Measurements from ENCODE around the gene OLIG2.

The OLIG2 gene

DNA sequence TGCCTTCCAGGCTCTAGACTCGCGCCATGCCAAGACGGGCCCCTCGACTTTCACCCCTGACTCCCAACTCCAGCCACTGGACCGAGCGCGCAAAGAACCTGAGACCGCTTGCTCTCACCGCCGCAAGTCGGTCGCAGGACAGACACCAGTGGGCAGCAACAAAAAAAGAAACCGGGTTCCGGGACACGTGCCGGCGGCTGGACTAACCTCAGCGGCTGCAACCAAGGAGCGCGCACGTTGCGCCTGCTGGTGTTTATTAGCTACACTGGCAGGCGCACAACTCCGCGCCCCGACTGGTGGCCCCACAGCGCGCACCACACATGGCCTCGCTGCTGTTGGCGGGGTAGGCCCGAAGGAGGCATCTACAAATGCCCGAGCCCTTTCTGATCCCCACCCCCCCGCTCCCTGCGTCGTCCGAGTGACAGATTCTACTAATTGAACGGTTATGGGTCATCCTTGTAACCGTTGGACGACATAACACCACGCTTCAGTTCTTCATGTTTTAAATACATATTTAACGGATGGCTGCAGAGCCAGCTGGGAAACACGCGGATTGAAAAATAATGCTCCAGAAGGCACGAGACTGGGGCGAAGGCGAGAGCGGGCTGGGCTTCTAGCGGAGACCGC lies 2.0 kb upstream of the OLIG2 start:
- peak in 1 of 3 donors; percentile 58 for DNase-seq
- Histone ChIP-seq H3K4me3 (ENCODE audit: control insufficient read depth in 1 of 7, extremely low read depth in 1 of 7, insufficient read depth in 4 of 7, low read depth in 2 of 7, low read length in 6 of 7) (peak overlapping the region in 4 of 7 experiments; percentile 21 to 37 (median 34)), H3K4me1 (ENCODE audit: control extremely low read depth in 1 of 4, control insufficient read depth in 4 of 4, insufficient read depth in 4 of 4, low read length in 3 of 4) (peaks cover 10 to 74% (median 68%) of the 10 kb centered on the region in 4 experiments), H3K36me3 (ENCODE audit: control insufficient read depth in 4 of 4, insufficient read depth in 4 of 4, low read length in 3 of 4) (no peaks in the 10 kb centered on the region), H3K27me3 (replicated peaks in 2 of 5; ENCODE audit: control insufficient read depth in 4 of 5, insufficient read depth in 5 of 5, low read length in 4 of 5) (peaks cover 17 to 100% (median 77%) of the 10 kb centered on the region in 5 experiments), H3K9me3 (ENCODE audit: control extremely low read depth in 1 of 5, control insufficient read depth in 4 of 5, insufficient read depth in 2 of 5, low read depth in 1 of 5, low read length in 4 of 5) (no peaks in the 10 kb centered on the region), H3K27ac (ENCODE audit: insufficient read depth in 1 of 2, low read depth in 1 of 2, low read length in 2 of 2, poor library complexity in 1 of 2, severe bottlenecking in 2 of 2) (no peak overlapping the region)
- WGBS (ENCODE audit: insufficient coverage) = 3% methylated on average over 37 of the region's 49 CpGs
- ChIA-PET CTCF (interaction anchor here (1.1 to 3.1 kb wide), 3 partner anchors 48 to 104 kb away, joined by 3 to 10 read pairs (median 5); no protein-coding TSS in a partner anchor), POLR2A (interaction anchor here (0.7 kb wide), 1 partner anchor 10 kb away, joined by 3 read pairs; no protein-coding TSS in a partner anchor)

DNA sequence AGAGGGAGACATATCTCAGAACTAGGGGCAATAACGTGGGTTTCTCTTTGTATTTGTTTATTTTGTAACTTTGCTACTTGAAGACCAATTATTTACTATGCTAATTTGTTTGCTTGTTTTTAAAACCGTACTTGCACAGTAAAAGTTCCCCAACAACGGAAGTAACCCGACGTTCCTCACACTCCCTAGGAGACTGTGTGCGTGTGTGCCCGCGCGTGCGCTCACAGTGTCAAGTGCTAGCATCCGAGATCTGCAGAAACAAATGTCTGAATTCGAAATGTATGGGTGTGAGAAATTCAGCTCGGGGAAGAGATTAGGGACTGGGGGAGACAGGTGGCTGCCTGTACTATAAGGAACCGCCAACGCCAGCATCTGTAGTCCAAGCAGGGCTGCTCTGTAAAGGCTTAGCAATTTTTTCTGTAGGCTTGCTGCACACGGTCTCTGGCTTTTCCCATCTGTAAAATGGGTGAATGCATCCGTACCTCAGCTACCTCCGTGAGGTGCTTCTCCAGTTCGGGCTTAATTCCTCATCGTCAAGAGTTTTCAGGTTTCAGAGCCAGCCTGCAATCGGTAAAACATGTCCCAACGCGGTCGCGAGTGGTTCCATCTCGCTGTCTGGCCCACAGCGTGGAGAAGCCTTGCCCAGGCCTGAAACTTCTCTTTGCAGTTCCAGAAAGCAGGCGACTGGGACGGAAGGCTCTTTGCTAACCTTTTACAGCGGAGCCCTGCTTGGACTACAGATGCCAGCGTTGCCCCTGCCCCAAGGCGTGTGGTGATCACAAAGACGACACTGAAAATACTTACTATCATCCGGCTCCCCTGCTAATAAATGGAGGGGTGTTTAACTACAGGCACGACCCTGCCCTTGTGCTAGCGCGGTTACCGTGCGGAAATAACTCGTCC lies 1.3 kb upstream of the OLIG2 start:
- peaks cover 10 to 79% (median 76%) of the 10 kb centered on the region in 4 experiments for H3K4me1 ChIP-seq (ENCODE audit: control extremely low read depth in 1 of 4, control insufficient read depth in 4 of 4, insufficient read depth in 4 of 4, low read length in 3 of 4)
- peak in 1 of 3 donors; percentile 53 for DNase-seq
- H3K4me3 ChIP-seq (ENCODE audit: control insufficient read depth in 1 of 7, extremely low read depth in 1 of 7, insufficient read depth in 4 of 7, low read depth in 2 of 7, low read length in 6 of 7) = peak overlapping the region in 3 of 7 experiments; percentile 33 to 37 (median 35)
- ChIA-PET POLR2A (interaction anchor here (0.7 kb wide), 1 partner anchor 11 kb away, joined by 3 read pairs; no protein-coding TSS in a partner anchor), CTCF (interaction anchor here (0.6 to 2.3 kb wide), 5 partner anchors 40 to 71 kb away, joined by 3 to 7 read pairs (median 3); no protein-coding TSS in a partner anchor)
- no peak overlapping the region for H3K27ac ChIP-seq (ENCODE audit: insufficient read depth in 1 of 2, low read depth in 1 of 2, low read length in 2 of 2, poor library complexity in 1 of 2, severe bottlenecking in 2 of 2)
- no peaks in the 10 kb centered on the region for H3K9me3 ChIP-seq (ENCODE audit: control extremely low read depth in 1 of 5, control insufficient read depth in 4 of 5, insufficient read depth in 2 of 5, low read depth in 1 of 5, low read length in 4 of 5)
- peaks cover 17 to 100% (median 75%) of the 10 kb centered on the region in 5 experiments for H3K27me3 ChIP-seq (replicated peaks in 2 of 5; ENCODE audit: control insufficient read depth in 4 of 5, insufficient read depth in 5 of 5, low read length in 4 of 5)
- WGBS (ENCODE audit: insufficient coverage) = 11% methylated on average over 24 of the region's 40 CpGs
- no peaks in the 10 kb centered on the region for H3K36me3 ChIP-seq (ENCODE audit: control insufficient read depth in 4 of 4, insufficient read depth in 4 of 4, low read length in 3 of 4)

DNA sequence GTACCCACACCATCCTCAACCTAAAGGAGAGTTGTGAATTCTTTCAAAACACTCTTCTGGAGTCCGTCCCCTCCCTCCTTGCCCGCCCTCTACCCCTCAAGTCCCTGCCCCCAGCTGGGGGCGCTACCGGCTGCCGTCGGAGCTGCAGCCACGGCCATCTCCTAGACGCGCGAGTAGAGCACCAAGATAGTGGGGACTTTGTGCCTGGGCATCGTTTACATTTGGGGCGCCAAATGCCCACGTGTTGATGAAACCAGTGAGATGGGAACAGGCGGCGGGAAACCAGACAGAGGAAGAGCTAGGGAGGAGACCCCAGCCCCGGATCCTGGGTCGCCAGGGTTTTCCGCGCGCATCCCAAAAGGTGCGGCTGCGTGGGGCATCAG lies 638 bp upstream of the OLIG2 start:
- Histone ChIP-seq H3K27me3 (replicated peaks in 2 of 5; ENCODE audit: control insufficient read depth in 4 of 5, insufficient read depth in 5 of 5, low read length in 4 of 5) (peaks cover 17 to 100% (median 78%) of the 10 kb centered on the region in 5 experiments), H3K27ac (ENCODE audit: insufficient read depth in 1 of 2, low read depth in 1 of 2, low read length in 2 of 2, poor library complexity in 1 of 2, severe bottlenecking in 2 of 2) (no peak overlapping the region), H3K4me3 (ENCODE audit: control insufficient read depth in 1 of 7, extremely low read depth in 1 of 7, insufficient read depth in 4 of 7, low read depth in 2 of 7, low read length in 6 of 7) (peak overlapping the region in 1 of 7 experiments; percentile 41), H3K4me1 (ENCODE audit: control extremely low read depth in 1 of 4, control insufficient read depth in 4 of 4, insufficient read depth in 4 of 4, low read length in 3 of 4) (peaks cover 10 to 76% (median 73%) of the 10 kb centered on the region in 4 experiments), H3K9me3 (ENCODE audit: control extremely low read depth in 1 of 5, control insufficient read depth in 4 of 5, insufficient read depth in 2 of 5, low read depth in 1 of 5, low read length in 4 of 5) (no peaks in the 10 kb centered on the region), H3K36me3 (ENCODE audit: control insufficient read depth in 4 of 4, insufficient read depth in 4 of 4, low read length in 3 of 4) (no peaks in the 10 kb centered on the region)
- POLR2A ChIA-PET = no interaction called here
- DNase-seq = peak in 1 of 3 donors; percentile 59
- CTCF ChIA-PET = interaction anchor here (0.7 to 2.3 kb wide), 2 partner anchors 39 to 54 kb away, joined by 3 to 7 read pairs; no protein-coding TSS in a partner anchor
- 6% methylated on average over 16 of the region's 22 CpGs for WGBS (ENCODE audit: insufficient coverage)

DNA sequence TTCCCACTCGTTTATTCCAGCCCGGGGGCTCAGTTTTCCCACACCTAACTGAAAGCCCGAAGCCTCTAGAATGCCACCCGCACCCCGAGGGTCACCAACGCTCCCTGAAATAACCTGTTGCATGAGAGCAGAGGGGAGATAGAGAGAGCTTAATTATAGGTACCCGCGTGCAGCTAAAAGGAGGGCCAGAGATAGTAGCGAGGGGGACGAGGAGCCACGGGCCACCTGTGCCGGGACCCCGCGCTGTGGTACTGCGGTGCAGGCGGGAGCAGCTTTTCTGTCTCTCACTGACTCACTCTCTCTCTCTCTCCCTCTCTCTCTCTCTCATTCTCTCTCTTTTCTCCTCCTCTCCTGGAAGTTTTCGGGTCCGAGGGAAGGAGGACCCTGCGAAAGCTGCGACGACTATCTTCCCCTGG lies 716 bp downstream of the OLIG2 start:
- no peaks in the 10 kb centered on the region for H3K36me3 ChIP-seq (ENCODE audit: control insufficient read depth in 4 of 4, insufficient read depth in 4 of 4, low read length in 3 of 4)
- 8% methylated on average over 14 of the region's 21 CpGs for WGBS (ENCODE audit: insufficient coverage)
- CTCF ChIA-PET = interaction anchor here (1.0 to 2.3 kb wide), 7 partner anchors 9 to 101 kb away, joined by 3 to 9 read pairs (median 6); no protein-coding TSS in a partner anchor
- no peak overlapping the region for H3K4me3 ChIP-seq (ENCODE audit: control insufficient read depth in 1 of 7, extremely low read depth in 1 of 7, insufficient read depth in 4 of 7, low read depth in 2 of 7, low read length in 6 of 7)
- H3K27me3 ChIP-seq (replicated peaks in 2 of 5; ENCODE audit: control insufficient read depth in 4 of 5, insufficient read depth in 5 of 5, low read length in 4 of 5) = peaks cover 12 to 100% (median 73%) of the 10 kb centered on the region in 5 experiments
- no peak overlapping the region for H3K27ac ChIP-seq (ENCODE audit: insufficient read depth in 1 of 2, low read depth in 1 of 2, low read length in 2 of 2, poor library complexity in 1 of 2, severe bottlenecking in 2 of 2)
- H3K9me3 ChIP-seq (ENCODE audit: control extremely low read depth in 1 of 5, control insufficient read depth in 4 of 5, insufficient read depth in 2 of 5, low read depth in 1 of 5, low read length in 4 of 5) = no peaks in the 10 kb centered on the region
- DNase-seq = no peak
- POLR2A ChIA-PET = interaction anchor here (0.6 kb wide), 1 partner anchor 40 kb away, joined by 3 read pairs; no protein-coding TSS in a partner anchor
- H3K4me1 ChIP-seq (ENCODE audit: control extremely low read depth in 1 of 4, control insufficient read depth in 4 of 4, insufficient read depth in 4 of 4, low read length in 3 of 4) = peaks cover 10 to 82% (median 68%) of the 10 kb centered on the region in 4 experiments

DNA sequence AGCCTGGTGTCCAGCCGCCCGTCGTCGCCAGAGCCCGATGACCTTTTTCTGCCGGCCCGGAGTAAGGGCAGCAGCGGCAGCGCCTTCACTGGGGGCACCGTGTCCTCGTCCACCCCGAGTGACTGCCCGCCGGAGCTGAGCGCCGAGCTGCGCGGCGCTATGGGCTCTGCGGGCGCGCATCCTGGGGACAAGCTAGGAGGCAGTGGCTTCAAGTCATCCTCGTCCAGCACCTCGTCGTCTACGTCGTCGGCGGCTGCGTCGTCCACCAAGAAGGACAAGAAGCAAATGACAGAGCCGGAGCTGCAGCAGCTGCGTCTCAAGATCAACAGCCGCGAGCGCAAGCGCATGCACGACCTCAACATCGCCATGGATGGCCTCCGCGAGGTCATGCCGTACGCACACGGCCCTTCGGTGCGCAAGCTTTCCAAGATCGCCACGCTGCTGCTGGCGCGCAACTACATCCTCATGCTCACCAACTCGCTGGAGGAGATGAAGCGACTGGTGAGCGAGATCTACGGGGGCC lies 1.2 kb downstream of the OLIG2 start:
- peak in 1 of 3 donors; percentile 57 for DNase-seq
- peaks cover 7 to 100% (median 68%) of the 10 kb centered on the region in 5 experiments for H3K27me3 ChIP-seq (replicated peaks in 2 of 5; ENCODE audit: control insufficient read depth in 4 of 5, insufficient read depth in 5 of 5, low read length in 4 of 5)
- H3K27ac ChIP-seq (ENCODE audit: insufficient read depth in 1 of 2, low read depth in 1 of 2, low read length in 2 of 2, poor library complexity in 1 of 2, severe bottlenecking in 2 of 2) = no peak overlapping the region
- no peaks in the 10 kb centered on the region for H3K9me3 ChIP-seq (ENCODE audit: control extremely low read depth in 1 of 5, control insufficient read depth in 4 of 5, insufficient read depth in 2 of 5, low read depth in 1 of 5, low read length in 4 of 5)
- POLR2A ChIA-PET = no interaction called here
- peaks cover 10 to 82% (median 68%) of the 10 kb centered on the region in 4 experiments for H3K4me1 ChIP-seq (ENCODE audit: control extremely low read depth in 1 of 4, control insufficient read depth in 4 of 4, insufficient read depth in 4 of 4, low read length in 3 of 4)
- H3K4me3 ChIP-seq (ENCODE audit: control insufficient read depth in 1 of 7, extremely low read depth in 1 of 7, insufficient read depth in 4 of 7, low read depth in 2 of 7, low read length in 6 of 7) = no peak overlapping the region
- WGBS (ENCODE audit: insufficient coverage) = 4% methylated on average over 53 of the region's 54 CpGs
- no peaks in the 10 kb centered on the region for H3K36me3 ChIP-seq (ENCODE audit: control insufficient read depth in 4 of 4, insufficient read depth in 4 of 4, low read length in 3 of 4)
- CTCF ChIA-PET = interaction anchor here (0.7 to 2.3 kb wide), 7 partner anchors 10 to 101 kb away, joined by 4 to 9 read pairs (median 6); no protein-coding TSS in a partner anchor

DNA sequence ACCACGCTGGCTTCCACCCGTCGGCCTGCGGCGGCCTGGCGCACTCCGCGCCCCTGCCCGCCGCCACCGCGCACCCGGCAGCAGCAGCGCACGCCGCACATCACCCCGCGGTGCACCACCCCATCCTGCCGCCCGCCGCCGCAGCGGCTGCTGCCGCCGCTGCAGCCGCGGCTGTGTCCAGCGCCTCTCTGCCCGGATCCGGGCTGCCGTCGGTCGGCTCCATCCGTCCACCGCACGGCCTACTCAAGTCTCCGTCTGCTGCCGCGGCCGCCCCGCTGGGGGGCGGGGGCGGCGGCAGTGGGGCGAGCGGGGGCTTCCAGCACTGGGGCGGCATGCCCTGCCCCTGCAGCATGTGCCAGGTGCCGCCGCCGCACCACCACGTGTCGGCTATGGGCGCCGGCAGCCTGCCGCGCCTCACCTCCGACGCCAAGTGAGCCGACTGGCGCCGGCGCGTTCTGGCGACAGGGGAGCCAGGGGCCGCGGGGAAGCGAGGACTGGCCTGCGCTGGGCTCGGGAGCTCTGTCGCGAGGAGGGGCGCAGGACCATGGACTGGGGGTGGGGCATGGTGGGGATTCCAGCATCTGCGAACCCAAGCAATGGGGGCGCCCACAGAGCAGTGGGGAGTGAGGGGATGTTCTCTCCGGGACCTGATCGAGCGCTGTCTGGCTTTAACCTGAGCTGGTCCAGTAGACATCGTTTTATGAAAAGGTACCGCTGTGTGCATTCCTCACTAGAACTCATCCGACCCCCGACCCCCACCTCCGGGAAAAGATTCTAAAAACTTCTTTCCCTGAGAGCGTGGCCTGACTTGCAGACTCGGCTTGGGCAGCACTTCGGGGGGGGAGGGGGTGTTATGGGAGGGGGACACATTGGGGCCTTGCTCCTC lies 1.9 kb downstream of the OLIG2 start:
- 3% methylated on average over 61 of the region's 85 CpGs for WGBS (ENCODE audit: insufficient coverage)
- peak overlapping the region in 1 of 7 experiments; percentile 5 for H3K4me3 ChIP-seq (ENCODE audit: control insufficient read depth in 1 of 7, extremely low read depth in 1 of 7, insufficient read depth in 4 of 7, low read depth in 2 of 7, low read length in 6 of 7)
- no peak overlapping the region for H3K27ac ChIP-seq (ENCODE audit: insufficient read depth in 1 of 2, low read depth in 1 of 2, low read length in 2 of 2, poor library complexity in 1 of 2, severe bottlenecking in 2 of 2)
- H3K4me1 ChIP-seq (ENCODE audit: control extremely low read depth in 1 of 4, control insufficient read depth in 4 of 4, insufficient read depth in 4 of 4, low read length in 3 of 4) = peaks cover 10 to 81% (median 65%) of the 10 kb centered on the region in 4 experiments
- CTCF ChIA-PET = interaction anchor here (0.7 to 1.9 kb wide), 4 partner anchors 41 to 100 kb away, joined by 4 to 9 read pairs (median 6); no protein-coding TSS in a partner anchor
- DNase-seq = no peak
- no peaks in the 10 kb centered on the region for H3K36me3 ChIP-seq (ENCODE audit: control insufficient read depth in 4 of 4, insufficient read depth in 4 of 4, low read length in 3 of 4)
- H3K27me3 ChIP-seq (replicated peaks in 2 of 5; ENCODE audit: control insufficient read depth in 4 of 5, insufficient read depth in 5 of 5, low read length in 4 of 5) = peaks cover under 1 to 100% (median 62%) of the 10 kb centered on the region in 5 experiments
- POLR2A ChIA-PET = no interaction called here
- no peaks in the 10 kb centered on the region for H3K9me3 ChIP-seq (ENCODE audit: control extremely low read depth in 1 of 5, control insufficient read depth in 4 of 5, insufficient read depth in 2 of 5, low read depth in 1 of 5, low read length in 4 of 5)

Measured in common myeloid progenitor, CD34-positive (primary cell).